Parietal lobe (tissue), 2 donors: ENCODE measurements around the gene F11R. TPM values are rescaled to one million over a fixed set of nuclear protein-coding genes. Genes with fewer than 3 reads are reported as not detected.

Experiments used
- small RNA-seq: library from RNA; depleted of rRNA; stranded (forward); fragments of <200 nt; gene quantifications from one replicate; pipeline ENCODE3, GENCODE V24; 2014; ENCODE audit warnings: low replicate concordance
- total RNA-seq: library from RNA; depleted of rRNA; stranded (reverse); fragments of >200 nt; gene quantifications from one replicate; pipeline ENCODE4 v1.2.3, GENCODE V29; 2014

F11R gene
- 18.8 TPM for total RNA-seq

DNA sequence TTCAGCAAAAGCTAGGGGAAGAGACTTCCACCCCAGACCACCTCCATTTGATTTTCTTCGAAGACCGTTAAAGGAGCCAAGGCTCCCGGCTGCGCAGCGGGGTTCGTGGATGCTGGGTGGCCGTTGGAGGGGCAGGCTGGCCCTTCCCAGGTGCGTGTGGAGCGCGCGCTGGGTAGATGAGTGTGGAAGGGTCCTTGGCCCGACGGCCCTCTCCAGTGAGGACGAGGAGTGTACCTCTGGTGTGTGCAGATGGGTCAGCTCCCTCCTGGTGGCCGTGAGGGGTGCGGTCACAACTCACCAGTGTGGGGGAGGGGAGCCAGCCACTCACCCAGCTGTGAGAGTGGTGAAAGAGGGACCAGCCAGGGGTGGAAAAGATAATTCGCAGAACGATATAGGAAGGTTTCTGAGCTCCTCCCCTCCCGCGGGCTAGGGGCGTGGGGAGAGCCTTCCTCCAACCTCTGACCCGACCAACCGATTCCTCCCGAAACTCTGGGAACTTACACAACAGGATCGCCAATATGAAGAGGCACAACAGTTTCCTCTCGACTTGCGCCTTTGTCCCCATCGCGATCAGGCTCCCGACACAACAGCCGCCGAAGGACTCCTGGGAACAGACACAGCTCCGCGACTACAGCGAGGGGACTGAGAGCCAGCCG is at the start of gene F11R:
TSS of gene F11R (minus strand) at position 644 of the 656 bp plus-strand sequence. CDS start at position 565, 79 bp downstream.

DNA sequence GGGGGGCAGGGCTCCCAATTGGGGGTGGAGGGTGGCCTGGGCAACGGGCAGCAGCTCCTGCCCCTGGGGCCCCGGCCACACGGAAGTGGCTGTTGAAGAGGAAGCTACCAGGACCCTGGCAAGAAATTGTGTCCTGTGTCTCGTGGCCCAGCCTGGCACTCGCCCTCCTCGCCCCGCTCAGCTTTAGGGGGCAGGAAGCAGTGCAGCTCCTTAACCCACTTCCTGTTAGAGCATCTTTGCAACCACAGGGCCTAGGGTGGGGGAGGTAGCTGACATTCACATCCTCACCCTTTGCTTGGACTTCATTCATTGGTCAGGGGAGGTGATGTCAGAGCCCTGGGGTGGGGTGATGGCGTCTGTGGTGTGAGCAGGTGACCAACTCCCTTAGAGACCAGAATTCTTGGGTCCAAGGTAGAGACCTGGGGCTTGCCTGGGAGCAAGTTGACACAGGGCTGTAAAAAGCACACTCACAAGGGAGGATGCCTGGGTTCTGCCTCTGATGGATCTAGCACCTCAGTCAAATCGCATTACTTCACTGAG is 48.8 kb upstream of the F11R start, which contains the start of gene ARHGAP30:
TSS of gene ARHGAP30 (minus strand) at position 161 of the 540 bp plus-strand sequence. CDS start 267 bp downstream, outside the sequence.

DNA sequence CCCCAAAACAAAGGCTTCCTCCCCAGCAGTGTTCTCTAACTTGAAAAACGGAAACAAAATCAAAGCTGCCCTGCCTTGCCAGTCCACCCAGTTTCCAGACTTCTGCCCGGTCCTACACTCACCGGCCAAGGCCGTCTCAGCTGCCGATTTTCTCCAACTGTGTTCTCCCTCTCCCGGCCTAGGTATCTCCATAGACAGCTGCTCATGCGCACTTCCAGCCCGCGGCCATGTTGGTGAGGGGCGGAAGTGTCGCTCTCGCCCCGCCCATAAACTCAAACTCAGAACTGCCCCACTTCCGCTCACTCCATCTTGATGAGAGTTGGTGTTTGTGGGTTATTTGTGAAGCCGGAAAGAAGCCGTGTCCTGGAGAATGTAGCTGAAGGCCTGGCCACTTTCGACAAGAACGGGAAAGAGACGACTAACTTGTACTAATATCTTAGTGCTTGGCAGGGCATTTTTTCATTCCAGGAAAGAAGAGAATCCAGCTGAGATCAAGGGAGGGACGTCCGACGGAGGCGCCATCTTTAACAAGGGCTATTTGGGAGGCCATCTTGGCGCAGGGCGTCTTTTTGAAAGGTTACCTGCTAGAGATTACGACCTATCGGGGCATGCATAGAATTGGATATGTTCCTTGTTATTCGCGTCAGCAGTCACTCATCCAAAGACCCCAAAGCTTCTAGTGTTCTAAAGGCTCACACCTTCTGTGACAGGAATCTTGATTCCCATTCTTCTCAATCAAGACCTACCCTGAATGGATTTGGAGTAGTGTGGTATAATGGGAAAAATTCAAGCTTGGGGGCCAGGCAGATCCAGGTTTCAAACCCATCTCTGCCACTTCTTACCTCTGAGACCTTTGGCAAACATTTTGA is 25.0 kb upstream of the F11R start, which contains the start of gene USF1:
TSS of gene USF1 (minus strand) at position 242 of the 869 bp plus-strand sequence. CDS start 2,702 bp downstream, outside the sequence.

DNA sequence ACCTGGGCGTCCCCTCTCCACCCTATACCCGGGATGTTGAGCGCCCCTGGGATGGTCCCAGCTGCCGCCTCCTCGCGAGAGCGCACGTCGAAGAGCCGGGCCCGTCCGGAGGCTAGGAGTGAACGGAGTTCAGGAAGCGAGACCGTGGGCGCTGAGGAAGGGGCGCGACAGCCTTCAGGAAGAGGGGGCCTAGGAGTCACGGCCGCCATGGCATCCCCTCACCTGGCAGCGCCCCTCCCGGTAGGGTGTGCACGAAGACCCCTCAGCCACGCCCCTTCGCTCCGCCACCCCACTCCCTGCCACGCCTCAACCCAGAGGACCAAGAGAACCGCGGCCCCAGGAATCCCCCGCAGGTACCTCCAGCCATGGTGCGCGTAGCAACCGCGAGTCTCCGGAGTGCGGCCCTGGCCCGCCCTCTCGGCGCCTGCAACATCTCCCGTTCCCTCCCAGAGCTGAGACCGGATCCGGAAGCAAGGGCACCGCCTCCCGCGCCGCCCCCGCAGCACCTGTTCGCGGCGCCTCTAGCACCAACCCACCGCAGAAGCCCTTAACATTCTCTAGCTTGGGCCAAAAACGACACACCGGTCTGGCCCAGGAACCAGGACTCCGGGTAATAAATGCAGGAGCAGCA is 17.7 kb upstream of the F11R start, which contains the start of gene TSTD1:
TSS of gene TSTD1 (minus strand) at position 442 of the 631 bp plus-strand sequence. CDS start at position 367, 75 bp downstream.

DNA sequence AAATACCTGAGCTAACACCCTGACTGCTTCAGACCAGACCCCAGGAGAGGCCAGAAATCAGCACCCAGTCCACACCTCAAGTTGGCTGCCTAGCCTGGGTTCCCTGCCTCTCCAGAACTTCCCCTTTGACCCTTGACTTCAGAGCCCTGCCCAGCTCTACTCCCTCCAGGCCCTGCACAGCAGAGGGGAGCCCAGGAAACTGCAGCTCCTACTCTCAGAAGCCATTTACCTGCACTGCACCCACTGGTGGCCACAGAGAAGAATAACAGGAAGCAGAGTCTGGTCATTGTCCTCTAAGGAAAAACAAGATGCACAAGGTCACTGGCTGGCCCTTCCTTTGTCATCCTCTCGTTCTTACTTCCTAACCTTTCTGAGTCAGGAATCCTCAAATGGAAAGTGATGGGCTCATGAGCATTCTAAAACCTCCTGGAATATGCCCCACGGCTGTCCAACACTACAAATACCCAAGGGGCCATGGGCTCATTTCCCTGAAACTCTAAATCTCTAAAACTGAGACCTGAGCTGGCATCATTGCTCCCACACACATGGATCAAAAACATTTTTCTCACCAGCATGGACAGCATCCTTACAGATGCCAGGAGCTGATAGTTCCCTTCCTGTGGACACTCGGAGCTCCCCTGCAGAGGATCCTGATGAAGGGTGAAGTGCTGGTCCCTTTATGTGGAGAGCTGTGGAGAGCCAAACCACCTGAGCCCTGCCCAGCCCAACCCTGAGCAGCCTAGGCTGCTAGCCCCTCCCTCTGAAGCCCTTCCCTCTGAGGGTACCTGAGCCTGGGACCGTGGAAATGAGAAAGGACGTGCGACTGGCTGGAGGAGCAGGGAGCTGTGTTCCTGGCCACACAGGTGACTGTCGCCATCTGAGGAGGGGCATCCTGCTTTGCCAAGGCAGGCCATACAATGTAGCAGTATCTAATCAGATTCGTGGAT is 66.5 kb downstream of the F11R start, which contains the start of gene ITLN2:
TSS of gene ITLN2 (minus strand) at position 652 of the 947 bp plus-strand sequence. CDS start at position 584, 68 bp downstream.

Small RNAs within 50 kb of the gene (small RNA-seq; reads per million reads assigned to genes)
- not detected for gene AL591806.2

Other genes with a start within 250 kb of the F11R start
- gene LY9, start 225.0 kb downstream of the F11R start, total RNA-seq = not detected
- not detected for gene CD244, start 158.3 kb downstream of the F11R start, total RNA-seq
- gene ITLN1, start 136.0 kb downstream of the F11R start, total RNA-seq = not detected
- not detected for gene ITLN2, start 66.3 kb downstream of the F11R start, total RNA-seq
- gene TSTD1, start 17.8 kb upstream of the F11R start, total RNA-seq = 35.1 TPM
- gene USF1, start 24.8 kb upstream of the F11R start, total RNA-seq = 121 TPM
- 0.31 TPM for gene ARHGAP30, start 48.7 kb upstream of the F11R start, total RNA-seq
- not detected for gene NECTIN4, start 68.4 kb upstream of the F11R start, total RNA-seq
- 1.6 TPM for gene KLHDC9, start 77.2 kb upstream of the F11R start, total RNA-seq
- gene PFDN2, start 96.9 kb upstream of the F11R start, total RNA-seq = 30.0 TPM
- 26.3 TPM for gene NIT1, start 97.0 kb upstream of the F11R start, total RNA-seq
- gene DEDD, start 111.5 kb upstream of the F11R start, total RNA-seq = 20.0 TPM
- gene UFC1, start 132.8 kb upstream of the F11R start, total RNA-seq = 81.1 TPM
- 22.2 TPM for gene USP21, start 138.3 kb upstream of the F11R start, total RNA-seq
- 26.3 TPM for gene PPOX, start 145.3 kb upstream of the F11R start, total RNA-seq
- 20.0 TPM for gene B4GALT3, start 156.4 kb upstream of the F11R start, total RNA-seq
- 0.31 TPM for gene ADAMTS4, start 177.9 kb upstream of the F11R start, total RNA-seq
- 128 TPM for gene NDUFS2, start 181.2 kb upstream of the F11R start, total RNA-seq
- 3.8 TPM for gene FCER1G, start 194.1 kb upstream of the F11R start, total RNA-seq
- gene APOA2, start 202.5 kb upstream of the F11R start, total RNA-seq = not detected
- 25.4 TPM for gene TOMM40L, start 204.9 kb upstream of the F11R start, total RNA-seq
- not detected for gene NR1I3, start 217.1 kb upstream of the F11R start, total RNA-seq
- 1.9 TPM for gene PCP4L1, start 237.6 kb upstream of the F11R start, total RNA-seq